GM21515 (cell line): ENCODE data around the gene MCRS1.
"Not testable (repeated sequence)": the region's sequence is repeated elsewhere in the genome, so short reads cannot be mapped to it uniquely, and the experiment has no call there.

ENCODE experiments used
- ATAC-seq: cut with Tn5 transposase; IDR thresholded peaks from one replicate; pipeline ENCODE4 v1.9.1; 2021; ENCODE audit not compliant: unreplicated experiment

Gene MCRS1

DNA sequence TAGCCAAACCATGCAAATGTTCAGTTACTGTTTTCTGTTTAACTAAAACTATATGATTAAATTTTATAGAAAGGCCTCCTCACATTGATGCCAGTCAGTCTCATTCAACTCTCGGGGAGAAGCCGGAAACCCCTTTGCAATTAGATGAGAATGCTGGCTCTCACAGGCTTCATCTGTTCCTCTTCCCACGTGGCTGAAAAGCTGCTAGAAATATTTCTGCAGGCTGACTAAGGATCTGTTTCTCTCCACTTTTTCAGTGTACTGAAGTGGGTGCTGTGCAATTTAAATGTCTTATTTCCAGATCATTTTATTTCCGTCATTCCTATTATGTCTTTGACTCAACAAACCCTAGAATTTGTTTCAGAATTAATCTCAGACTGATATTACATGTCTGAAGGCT lies 46.6 kb downstream of the MCRS1 start:
- no peak for ATAC-seq

DNA sequence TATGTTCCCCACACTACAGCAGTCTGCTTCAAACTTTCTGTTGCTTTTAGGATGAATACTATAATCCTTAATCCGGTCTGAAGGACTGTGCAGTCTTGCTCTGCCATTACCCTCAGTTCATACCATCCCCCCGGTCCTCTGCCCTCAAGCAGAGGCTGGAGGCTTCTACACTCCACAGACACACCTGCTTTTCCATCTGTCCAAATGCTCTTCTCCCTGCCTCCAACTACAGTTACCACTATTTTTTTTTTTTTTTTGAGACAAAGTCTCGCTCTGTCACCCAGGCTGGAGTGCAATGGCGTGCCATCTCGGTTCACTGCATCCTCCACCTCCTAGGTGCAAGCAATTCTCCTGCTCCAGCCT lies 48.4 kb downstream of the MCRS1 start:
- ATAC-seq: no peak

DNA sequence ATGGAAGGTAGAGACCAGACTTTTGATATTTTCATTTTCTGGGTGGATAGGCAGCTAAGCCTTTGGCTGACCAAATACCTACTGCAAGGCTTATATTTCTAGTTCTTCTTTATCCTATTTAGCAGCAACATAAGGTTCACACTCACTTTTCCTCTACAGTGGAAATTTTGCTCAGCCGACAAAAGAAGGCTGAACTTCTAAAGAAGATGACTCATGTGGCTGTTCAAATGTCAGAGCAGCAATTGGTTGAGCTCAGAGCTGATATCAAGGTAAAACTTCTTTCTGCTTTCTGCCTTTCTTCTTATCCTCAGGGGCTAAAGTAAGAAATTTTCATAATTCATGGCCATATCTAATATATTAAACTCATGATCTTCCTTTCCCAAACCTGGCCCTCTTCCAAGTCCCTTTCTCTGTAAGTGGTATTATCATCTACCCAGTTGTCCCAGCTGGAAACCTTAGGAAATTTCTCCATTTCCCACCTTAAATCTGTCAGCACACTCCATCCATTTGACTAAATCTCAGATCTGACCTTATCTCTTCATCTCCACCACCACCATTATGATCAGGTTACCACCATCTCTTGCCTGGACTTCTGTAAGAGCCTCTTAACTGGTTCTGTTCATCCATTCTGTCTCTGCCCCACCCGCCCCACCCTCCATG lies 48.9 kb downstream of the MCRS1 start:
- no peak for ATAC-seq

DNA sequence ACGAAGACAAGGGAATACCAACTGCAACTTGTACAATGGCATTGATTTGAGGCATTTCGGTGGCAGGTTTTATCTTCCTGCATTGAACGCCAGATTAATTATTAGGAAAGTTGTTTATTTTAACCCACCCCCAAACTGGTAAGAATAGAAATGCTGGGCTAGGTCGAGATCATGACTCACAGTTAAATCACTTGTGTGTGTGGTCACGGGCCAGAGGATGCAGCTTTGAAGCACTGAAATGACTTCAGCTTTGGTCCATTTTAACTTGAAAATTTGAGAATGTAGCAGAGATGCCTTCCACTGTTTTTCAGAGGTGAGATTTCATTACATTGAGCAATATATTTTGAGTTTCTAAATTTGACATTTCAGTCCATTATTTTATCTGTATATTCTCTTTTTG lies 52.7 kb downstream of the MCRS1 start:
- ATAC-seq: no peak

DNA sequence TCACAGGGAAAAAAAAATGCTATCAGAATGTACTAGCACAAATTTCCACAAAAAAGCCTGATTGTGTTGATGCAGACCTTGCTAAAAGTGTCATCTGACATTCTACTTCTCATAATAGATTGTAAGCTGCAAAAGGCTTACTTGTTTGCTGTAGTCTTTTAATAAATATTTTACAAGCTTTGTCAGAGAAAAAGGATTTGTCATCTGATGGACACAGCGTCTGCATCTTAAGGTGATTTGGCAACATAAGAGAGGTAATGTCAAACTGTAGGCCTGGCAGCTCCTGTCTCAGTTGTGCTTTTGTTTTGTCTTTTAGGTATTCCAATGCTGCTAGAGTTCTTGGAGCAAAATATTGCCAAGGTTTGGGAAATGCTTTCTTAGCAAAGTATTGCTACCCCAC lies 55.4 kb downstream of the MCRS1 start:
- no peak for ATAC-seq

DNA sequence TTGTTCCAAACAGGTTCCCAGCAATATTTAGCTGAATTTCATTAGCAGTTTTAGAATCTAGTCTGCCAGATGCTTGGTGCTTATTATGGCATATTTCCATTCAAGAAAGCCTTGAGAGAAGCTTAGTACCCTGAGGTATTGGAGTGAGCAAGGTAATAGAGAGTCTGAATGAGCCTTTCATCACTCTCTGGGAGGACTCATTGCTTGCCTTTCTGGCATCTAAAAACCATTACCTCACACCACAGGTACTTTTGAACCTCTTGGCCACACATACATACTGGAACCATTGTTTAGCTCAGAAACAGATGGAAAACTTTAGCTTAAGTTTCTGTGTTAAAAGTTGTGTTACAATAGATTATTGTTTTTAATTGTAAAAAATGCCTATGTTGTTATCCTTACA lies 56.5 kb downstream of the MCRS1 start:
- no peak for ATAC-seq

DNA sequence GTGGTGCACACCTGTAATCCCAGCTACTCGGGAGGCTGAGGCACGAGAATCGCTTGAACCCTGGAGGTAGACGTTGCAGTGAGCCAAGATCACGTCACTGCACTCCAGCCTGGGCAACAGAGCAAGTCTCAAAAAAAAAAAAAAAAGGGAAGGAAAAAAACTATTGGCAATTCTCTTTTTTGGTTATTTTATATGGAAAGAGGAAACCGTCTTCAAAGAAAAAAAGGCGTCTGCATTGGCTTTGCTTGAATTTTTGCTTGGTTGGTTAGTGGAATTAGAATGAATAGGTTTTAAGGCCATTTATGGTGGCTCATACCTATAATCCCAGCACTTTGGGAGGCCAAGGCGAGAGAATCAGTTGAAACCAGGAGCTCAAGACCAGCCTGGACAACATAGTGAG lies 58.3 kb downstream of the MCRS1 start:
- ATAC-seq: not testable (repeated sequence)
